ENCODE measurements around the gene SYNE2. TPM values are rescaled to one million over a fixed set of nuclear protein-coding genes. Genes with fewer than 3 reads are reported as not detected.

The SYNE2 gene
- total RNA-seq, 1 experiment from 2014 or later, result 71.1 TPM

- TF ChIP-seq MXD4 (CRISPR knock-in tag; IDR thresholded peaks at IDR 0.05; ENCODE audit: borderline replicate concordance), result no peak
- TF ChIP-seq TEAD4 (CRISPR knock-in tag; IDR thresholded peaks at IDR 0.05), result no peak
Observed at GRCh38 chr14:63995285-63995684, 142.5 kb downstream of the SYNE2 start (continued).

GRCh38 chr14:63996016-63996415, 143.2 kb downstream of the SYNE2 start:
- peaks cover 6% of the 10 kb centered on the region for H3K4me1 Mint-ChIP-seq
- H3K36me3 Mint-ChIP-seq, result peaks cover 43% of the 10 kb centered on the region
- DNase-seq (ENCODE audit: low spot score) (no peak), ATAC-seq (no peak)
- no peak for TF ChIP-seq ETV6 (CRISPR knock-in tag; IDR thresholded peaks at IDR 0.05)
- no peak for TF ChIP-seq JUN (CRISPR knock-in tag; IDR thresholded peaks at IDR 0.05)
- TF ChIP-seq ZNF121 (CRISPR knock-in tag; IDR thresholded peaks at IDR 0.05), result no peak
- TF ChIP-seq USF2 (CRISPR knock-in tag; IDR thresholded peaks at IDR 0.05), result no peak
- TF ChIP-seq ZBTB43 (CRISPR knock-in tag; IDR thresholded peaks at IDR 0.05), result no peak
- no peak for TF ChIP-seq ESRRA (CRISPR knock-in tag; IDR thresholded peaks at IDR 0.05; ENCODE audit: borderline replicate concordance)
- TF ChIP-seq ZNF416 (CRISPR knock-in tag; IDR thresholded peaks at IDR 0.05), result no peak
- no peak for TF ChIP-seq FOXJ3 (CRISPR knock-in tag; IDR thresholded peaks at IDR 0.05; ENCODE audit: borderline replicate concordance)
- no peak for TF ChIP-seq PRRX2 (CRISPR knock-in tag; IDR thresholded peaks at IDR 0.05)
- TF ChIP-seq CDX4 (CRISPR knock-in tag; IDR thresholded peaks at IDR 0.05; ENCODE audit: borderline replicate concordance), result no peak
- TF ChIP-seq SOX15 (CRISPR knock-in tag; IDR thresholded peaks at IDR 0.05), result no peak
- TF ChIP-seq GRHL2 (CRISPR knock-in tag; IDR thresholded peaks at IDR 0.05; ENCODE audit: insufficient replicate concordance, severe bottlenecking), result no peak
- TF ChIP-seq NR3C1 (CRISPR knock-in tag; conservative IDR thresholded peaks at IDR 0.05; ENCODE audit: low read depth), result no peak
- TF ChIP-seq FOXP1 (CRISPR knock-in tag; IDR thresholded peaks at IDR 0.05; ENCODE audit: borderline replicate concordance), result no peak
- TF ChIP-seq MLX (CRISPR knock-in tag; IDR thresholded peaks at IDR 0.05), result no peak
- TF ChIP-seq ZNF396 (CRISPR knock-in tag; IDR thresholded peaks at IDR 0.05; ENCODE audit: borderline replicate concordance), result no peak
- TF ChIP-seq ELF4 (CRISPR knock-in tag; IDR thresholded peaks at IDR 0.05; ENCODE audit: low read depth), result no peak
- TF ChIP-seq AR (CRISPR knock-in tag; IDR thresholded peaks at IDR 0.05), result no peak
- TF ChIP-seq ZNF423 (CRISPR knock-in tag; IDR thresholded peaks at IDR 0.05), result no peak
- POLR2A ChIA-PET, result no interaction called here
- H3K27me3 Mint-ChIP-seq (ENCODE audit: low read depth), result no peaks in the 10 kb centered on the region
- H3K4me3 Mint-ChIP-seq, result no peak overlapping the region
- peak overlapping the region; percentile 22; the same call in 1 of the 2 replicates for H3K27ac Mint-ChIP-seq
- CTCF ChIA-PET, result interaction anchor here (1.0 kb wide), 1 partner anchor 308 kb away, joined by 3 read pairs; no protein-coding TSS in a partner anchor
- H3K9me3 Mint-ChIP-seq, result no peaks in the 10 kb centered on the region
